Measurements from ENCODE around the gene KPNA3. TPM values are rescaled to one million over a fixed set of nuclear protein-coding genes. Genes with fewer than 3 reads are reported as not detected.
A peak's percentile ranks its signal among the peaks of the same experiment; 100 is the strongest.

The KPNA3 gene
- total and polyA plus RNA-seq, 12 donors: 22.5 to 79.1 (median 55.0) TPM

- H3K27ac ChIP-seq: no peak overlapping the region
- intact Hi-C loops (cut with DNase I): loop anchor here in 4 of 10 donors (5.0 to 10.0 kb wide), 2 partner anchors 98 to 241 kb away; partner anchors contain the start of genes KPNA3 (in 3 of the 4) and SPRYD7 (in 1 of the 4)
- TF ChIP-seq, protein P1, sequence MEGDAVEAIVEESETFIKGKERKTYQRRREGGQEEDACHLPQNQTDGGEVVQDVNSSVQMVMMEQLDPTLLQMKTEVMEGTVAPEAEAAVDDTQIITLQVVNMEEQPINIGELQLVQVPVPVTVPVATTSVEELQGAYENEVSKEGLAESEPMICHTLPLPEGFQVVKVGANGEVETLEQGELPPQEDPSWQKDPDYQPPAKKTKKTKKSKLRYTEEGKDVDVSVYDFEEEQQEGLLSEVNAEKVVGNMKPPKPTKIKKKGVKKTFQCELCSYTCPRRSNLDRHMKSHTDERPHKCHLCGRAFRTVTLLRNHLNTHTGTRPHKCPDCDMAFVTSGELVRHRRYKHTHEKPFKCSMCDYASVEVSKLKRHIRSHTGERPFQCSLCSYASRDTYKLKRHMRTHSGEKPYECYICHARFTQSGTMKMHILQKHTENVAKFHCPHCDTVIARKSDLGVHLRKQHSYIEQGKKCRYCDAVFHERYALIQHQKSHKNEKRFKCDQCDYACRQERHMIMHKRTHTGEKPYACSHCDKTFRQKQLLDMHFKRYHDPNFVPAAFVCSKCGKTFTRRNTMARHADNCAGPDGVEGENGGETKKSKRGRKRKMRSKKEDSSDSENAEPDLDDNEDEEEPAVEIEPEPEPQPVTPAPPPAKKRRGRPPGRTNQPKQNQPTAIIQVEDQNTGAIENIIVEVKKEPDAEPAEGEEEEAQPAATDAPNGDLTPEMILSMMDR (IDR thresholded peaks at IDR 0.05): no peak
Observed at GRCh38 chr13:49693877-49694276, 98.6 kb downstream of the KPNA3 start.

DNA sequence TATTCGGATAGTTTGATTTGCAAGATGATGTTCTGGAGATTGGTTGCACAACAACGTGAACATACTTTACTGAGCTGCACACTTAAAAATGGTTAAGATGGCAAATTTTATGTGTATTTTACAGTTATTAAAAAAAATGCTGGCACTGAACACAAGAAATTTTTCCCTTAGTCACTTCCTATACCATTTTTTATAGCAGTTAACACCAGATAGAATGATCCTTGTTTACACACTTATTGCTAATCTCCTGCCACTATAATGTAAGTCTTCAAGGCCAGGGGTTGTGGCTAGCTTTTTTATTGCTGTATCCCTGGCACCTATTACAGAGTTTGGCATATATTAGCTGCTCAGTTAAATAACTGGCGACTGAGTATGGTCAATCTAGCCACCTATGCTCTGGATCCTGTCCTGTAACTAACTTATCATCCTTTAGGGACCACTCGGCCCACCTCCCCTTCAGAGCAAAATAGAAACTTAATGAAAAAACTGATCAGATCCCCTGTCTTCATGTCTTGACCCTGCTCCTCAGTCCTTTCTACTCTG is 99.2 kb downstream of the KPNA3 start:
- WGBS, 2 donors: 87 to 99% methylated on average over 4 of the region's 4 CpGs
- peaks cover 0 to 14% (median 6%) of the 10 kb centered on the region in 9 donors for H3K36me3 ChIP-seq
- DNase-seq (no peak), ATAC-seq (no peak)
- no peak overlapping the region for H3K4me3 ChIP-seq
- no peaks in the 10 kb centered on the region for H3K9me3 ChIP-seq
- peaks cover 0 to 22% (median 9%) of the 10 kb centered on the region in 9 donors for H3K4me1 ChIP-seq
- TF ChIP-seq, protein P1 (IDR thresholded peaks at IDR 0.05): no peak
- intact Hi-C loops (cut with DNase I): loop anchor here in 4 of 10 donors (5.0 to 10.0 kb wide), 2 partner anchors 99 to 242 kb away; partner anchors contain the start of genes KPNA3 (in 3 of the 4) and SPRYD7 (in 1 of the 4)
- no peaks in the 10 kb centered on the region for H3K27me3 ChIP-seq
- H3K27ac ChIP-seq: no peak overlapping the region

More at GRCh38 chr13:49693877-49694276, 98.6 kb downstream of the KPNA3 start:
- 75 to 79% methylated on average over 3 of the region's 3 CpGs for WGBS, 2 donors
- no peaks in the 10 kb centered on the region for H3K27me3 ChIP-seq
- ATAC-seq (no peak), DNase-seq (no peak)
- peaks cover 0 to 22% (median 9%) of the 10 kb centered on the region in 9 donors for H3K4me1 ChIP-seq
- H3K9me3 ChIP-seq: no peaks in the 10 kb centered on the region
- no peak overlapping the region for H3K4me3 ChIP-seq
- H3K36me3 ChIP-seq: peaks cover 0 to 21% (median 6%) of the 10 kb centered on the region in 9 donors

GRCh38 chr13:49690995-49691784 is 101.3 kb downstream of the KPNA3 start, which contains the start of gene EBPL:
EBPL (minus strand) TSS chr13:49691486; CDS start chr13:49691424, 62 bp downstream.
- ATAC-seq: peak; percentile 98 to 100 (median 99)
- Histone ChIP-seq H3K36me3 (peaks cover 0 to 1% (median 0%) of the 10 kb centered on the region in 9 donors), H3K27ac (peak within 1 kb of the TSS in 9 of 10 donors; percentile 66 to 88 (median 81)), H3K27me3 (no peaks in the 10 kb centered on the region), H3K4me1 (peaks cover 0 to 22% (median 9%) of the 10 kb centered on the region in 9 donors), H3K9me3 (no peaks in the 10 kb centered on the region), H3K4me3 (peak within 1 kb of the TSS; percentile 60 to 96 (median 70))
- DNase-seq: peak; percentile 93 to 95
- TF ChIP-seq, protein P1 (IDR thresholded peaks at IDR 0.05): no peak
- 1% methylated on average over 64 to 67 of the region's 67 CpGs for WGBS, 2 donors
- intact Hi-C loops (cut with DNase I): loop anchor here in 6 of 10 donors (2.0 to 10.0 kb wide), 4 partner anchors 100 to 244 kb away; partner anchors contain the start of genes KPNA3 (in 4 of the 6) and SPRYD7 (in 1 of the 6)
